Measurements from ENCODE around the gene AOPEP. TPM values are rescaled to one million over a fixed set of nuclear protein-coding genes. Genes with fewer than 3 reads are reported as not detected.

The AOPEP gene
- total RNA-seq, 1 donor from 2014 or later, result 32.1 TPM

DNA sequence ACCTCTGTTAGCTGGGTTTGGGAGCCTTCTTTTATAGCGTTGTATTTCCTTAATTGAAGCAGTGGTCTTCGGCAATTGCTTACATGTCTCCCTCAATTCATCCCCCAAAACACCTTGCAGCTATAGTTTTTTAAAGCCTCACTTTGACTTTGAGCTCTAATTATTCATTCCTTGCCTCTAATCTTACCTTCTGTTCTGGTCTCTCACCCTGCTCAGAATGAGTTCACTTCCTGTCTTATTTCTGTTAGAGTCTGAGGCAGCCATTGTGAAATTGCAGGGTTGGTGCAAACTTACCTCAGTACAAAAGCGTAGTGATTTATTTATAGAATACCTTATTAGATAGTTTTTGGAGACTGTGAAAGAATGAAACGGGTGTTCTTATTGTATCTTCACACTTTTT, 35.0 kb downstream of the AOPEP start:
- no peak for DNase-seq

DNA sequence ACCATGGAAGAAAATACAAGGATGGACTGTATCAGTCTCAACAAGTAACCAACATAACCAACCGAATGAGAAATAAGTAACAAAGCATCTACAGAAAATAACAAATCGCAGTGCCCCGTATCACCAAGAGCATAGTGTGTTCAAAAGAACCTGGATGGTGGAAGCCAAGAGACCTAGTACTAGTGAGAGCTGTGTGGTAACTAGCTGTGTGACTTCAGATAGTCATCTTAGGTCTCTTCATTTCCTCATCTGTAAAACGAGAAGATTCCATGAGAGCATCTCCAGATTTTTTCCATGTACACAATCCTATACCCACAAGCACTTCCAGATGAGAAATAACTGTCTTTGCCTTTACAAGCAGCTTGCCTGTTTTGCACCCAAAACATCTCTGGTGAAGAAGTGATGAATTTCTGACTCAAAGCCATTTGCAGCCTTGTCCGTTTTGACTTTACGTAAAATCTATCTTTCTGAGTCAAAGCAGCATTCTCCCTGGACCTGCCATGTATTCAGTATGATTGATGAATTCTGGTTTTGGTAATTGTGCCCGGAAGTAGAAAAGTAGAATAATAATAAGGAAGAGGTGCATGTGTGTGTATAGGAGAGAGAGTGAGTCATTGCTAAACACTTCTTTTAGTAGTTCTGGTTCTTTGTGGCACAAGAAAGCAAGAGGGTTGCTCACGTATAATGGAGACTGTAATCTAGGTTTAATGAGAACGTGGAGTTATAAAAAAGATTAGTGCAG, 41.0 kb downstream of the AOPEP start:
- no peak for DNase-seq

DNA sequence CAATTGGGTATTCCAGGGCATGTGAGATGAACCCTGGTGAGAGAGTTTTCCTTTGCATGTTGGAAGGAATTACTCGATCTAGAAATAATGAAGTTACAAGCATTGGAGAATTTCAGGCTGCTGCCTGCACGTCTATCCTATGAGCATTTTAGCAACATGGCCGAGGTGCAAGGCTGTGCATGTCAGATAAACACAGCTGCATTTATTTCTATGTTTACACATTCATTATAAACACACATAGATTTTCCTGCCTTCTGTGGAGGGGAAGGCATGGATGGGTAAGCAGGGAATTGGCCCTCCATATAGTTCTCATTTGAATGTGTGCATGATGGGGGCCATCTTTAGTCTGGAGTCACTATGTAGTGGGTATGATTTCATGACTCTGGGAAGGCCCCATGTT, 42.3 kb downstream of the AOPEP start:
- no peak for DNase-seq

DNA sequence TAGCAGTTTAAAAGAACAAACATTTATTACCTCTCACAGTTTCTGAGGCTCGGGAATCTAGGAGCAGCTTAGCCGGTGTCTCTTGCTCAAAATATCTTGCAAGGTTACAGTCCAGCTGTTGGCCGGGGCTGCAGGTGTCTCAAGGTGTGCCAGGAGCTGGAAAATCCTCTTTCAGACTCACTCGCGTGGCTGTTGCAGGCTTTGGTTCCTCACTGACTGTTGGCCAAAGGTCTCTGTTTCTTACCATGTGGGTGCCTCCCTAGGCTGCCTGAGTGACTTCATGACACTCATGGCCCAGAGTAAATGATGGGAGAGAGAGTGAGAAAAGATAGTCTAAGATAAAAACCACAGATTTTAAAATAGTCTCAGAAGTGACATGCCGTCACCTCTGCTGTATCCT, 43.8 kb downstream of the AOPEP start:
- DNase-seq, result no peak

DNA sequence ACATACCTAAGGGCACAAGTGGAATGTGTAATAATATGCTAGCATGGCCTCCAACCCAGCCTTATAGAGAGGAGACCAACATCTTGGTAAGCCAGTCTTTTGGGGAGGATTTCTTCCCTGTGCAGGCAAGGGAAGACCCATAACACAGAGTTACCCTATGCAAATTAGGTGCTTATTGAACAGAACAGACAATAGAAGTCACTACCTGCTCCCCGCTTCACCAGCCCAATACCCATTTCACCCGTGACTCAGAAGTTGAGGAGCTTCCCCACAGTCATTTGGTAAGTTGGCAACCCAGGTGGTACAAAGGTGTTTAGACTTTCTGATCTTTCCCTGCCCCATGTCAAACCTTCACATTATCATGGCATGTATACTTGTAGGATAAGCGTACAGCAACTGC, 44.6 kb downstream of the AOPEP start:
- no peak for DNase-seq

DNA sequence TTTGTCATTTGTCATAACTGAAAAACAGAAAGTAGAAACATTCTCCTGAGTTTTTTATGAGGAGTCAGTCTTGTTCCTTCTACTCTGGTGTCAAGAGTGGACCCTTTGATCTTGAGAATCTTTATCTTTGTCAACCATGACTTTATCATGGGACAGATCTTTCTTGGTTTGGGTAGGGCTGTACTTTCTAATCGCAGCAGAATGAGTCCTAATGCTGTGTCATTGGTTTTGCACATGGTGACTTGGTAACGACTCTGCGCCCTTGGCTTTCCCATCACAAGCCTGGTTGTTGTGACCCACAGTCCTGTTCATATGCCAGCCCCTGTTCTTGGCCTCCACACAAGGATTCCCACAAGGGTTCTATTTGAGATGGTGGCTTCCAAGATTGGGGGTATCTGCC, 45.6 kb downstream of the AOPEP start:
- no peak for DNase-seq

DNA sequence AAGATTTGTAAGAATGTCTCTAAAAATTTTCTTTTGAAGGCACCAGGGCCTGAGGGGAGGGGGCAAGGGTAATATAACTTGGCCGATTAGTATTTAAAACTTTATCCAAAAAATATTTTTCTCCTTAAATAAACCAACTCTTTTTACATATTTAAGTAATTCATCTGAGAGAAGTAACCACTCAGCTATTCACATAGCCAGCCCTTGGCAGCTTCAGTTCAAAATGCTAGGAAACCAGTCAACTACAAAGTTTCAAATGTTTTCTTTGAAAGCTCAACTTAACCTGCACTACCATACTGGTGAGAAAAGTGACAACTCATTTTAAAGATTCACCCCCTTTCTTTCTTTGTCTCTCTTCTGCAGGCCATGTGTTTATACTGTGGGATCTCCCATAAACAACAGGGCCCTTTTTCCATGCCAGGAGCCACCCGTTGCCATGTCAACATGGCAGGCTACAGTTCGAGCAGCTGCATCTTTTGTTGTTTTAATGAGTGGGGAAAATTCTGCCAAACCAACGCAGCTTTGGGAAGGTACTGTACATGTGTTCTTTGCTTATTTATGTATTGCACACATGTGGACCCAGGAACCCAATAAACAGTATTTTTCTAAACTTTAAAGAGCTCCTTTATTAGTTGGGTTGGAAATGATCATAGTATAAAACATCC, 46.3 kb downstream of the AOPEP start:
- DNase-seq, result peak; percentile 61

DNA sequence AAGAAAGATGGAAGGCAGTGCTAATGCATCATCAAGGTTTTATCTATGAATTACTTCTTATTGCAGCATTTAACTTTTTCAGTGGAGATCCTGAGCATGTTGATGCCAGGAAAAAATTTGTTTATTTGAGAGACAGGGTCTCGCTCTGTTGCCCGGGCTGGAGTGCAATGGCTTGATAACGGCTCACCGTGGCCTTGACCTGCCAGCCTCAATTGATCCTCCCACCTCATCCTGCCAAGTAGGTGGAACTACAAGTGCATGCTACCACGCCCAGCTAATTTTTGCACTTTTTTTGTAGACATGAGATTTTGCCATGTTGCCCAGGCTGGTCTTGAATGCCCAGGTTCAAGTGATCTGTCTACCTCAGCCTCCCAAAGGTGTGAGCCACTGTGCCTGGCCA, 47.2 kb downstream of the AOPEP start:
- DNase-seq, result no peak

DNA sequence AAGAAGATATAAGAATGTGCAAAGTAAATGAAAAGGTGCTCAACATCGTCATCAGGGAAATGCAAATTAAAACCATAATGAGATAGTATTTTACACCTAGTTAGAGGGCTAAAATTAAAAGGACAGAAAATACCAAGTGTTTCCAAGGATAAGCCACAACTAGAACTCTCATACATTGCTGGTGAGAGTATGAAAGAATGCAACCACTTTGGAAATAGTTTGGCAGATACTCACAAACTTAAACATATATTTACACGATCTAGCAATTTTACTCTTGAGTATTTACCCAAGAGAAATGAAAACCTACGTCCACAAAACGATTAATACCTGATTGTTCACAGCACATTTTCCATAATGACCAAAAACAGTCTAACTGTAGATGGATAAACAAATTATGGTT, 51.5 kb downstream of the AOPEP start:
- no peak for DNase-seq

DNA sequence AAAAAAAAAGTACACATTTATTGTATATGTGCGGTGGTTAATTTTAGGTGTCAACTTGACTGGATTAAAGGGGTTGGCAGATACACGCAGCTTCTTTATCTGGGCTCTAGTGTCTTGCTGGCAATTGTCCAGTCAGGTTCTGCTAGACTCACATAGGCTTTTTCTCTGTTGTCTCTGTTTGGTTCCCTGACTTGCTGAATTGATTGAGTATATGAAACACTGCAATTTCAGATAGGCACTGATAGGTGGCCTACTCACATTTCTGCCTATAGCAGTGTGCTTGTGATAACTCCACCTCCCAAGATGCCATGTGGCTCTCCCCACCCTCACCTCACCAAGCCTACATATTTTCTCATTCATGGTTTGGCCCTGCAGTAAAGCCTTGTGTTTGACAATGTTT, 52.5 kb downstream of the AOPEP start:
- DNase-seq, result no peak

DNA sequence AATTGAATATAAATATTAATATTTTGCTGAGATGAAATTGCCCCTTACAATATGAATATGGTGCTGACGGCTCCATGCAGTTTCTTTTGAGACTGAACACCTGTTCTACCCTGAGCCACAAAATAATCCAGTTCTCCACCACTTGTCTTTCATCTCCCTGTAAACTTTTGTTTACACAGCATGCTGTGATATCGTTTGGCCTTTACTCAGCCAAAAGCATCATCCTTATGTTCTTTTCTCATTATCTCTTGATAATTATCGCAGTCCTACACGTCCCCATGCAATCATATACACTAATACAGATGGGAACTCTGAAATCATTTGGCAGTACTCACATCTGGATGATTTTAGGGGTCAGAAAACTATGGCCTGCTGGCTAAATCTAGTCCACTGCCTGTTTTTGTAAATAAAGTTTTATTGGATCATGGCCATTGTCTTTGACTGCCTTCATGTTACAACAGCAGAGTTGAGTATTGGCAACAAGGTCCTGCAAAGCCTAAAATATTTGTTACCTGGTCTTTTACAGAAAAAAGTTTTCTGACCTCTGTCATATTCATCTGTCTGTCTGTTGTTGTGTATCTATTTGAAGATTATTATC, 53.3 kb downstream of the AOPEP start:
- no peak for DNase-seq

DNA sequence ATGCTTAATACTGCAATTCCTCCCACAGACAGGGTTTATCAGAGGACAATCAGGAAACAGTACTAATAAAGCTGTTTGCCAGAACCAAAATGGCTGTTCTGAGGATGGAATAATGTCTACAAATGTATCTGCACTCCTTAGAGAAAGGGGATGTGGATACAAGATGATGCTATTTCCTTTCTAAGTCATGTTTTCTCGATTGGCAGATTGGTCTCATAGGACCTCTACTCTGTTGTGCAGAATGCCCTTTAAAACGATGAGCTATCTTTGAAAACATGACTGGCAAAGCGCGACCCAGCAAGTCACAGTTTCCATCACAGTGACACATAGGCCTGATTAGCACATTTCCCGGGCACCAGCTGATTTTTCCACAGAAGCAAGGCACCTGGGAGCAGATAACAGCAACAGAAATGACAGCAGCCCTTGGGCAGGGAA, 54.0 kb downstream of the AOPEP start:
- no peak for DNase-seq

DNA sequence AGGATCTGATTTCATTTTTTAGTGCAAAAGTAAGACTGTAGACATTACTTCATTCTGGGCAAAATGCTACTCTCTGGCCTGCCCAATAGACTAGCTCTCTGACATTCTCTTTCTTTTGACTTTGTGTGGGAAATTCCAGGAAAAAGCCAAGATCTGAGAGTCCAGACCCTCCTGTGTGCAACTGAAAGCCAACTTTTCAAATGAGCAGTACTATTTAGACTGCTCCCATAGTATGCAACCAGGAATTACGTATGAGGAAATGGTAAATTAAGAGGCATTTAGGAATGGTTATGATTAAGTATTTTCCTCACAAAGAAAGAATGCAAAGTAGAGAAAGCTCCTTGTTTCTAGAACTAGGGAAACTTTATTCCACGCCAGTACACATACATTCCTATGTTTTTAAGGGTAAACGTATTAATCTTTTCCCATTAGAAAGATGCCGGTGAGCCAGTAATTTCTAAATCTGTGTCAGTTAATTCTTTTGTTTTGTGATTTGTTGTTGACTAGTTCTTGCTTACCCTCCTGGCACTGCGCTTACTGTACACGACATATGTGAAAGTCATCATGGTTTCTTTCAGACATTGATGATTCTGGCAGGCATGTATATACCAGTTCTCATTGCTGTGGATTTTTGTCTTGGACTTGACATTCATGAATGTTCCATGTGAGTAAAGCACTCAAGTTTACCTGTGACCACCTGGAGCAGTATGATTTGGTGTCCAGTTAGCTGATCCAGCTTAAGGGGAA, 56.0 kb downstream of the AOPEP start:
- DNase-seq, result no peak

DNA sequence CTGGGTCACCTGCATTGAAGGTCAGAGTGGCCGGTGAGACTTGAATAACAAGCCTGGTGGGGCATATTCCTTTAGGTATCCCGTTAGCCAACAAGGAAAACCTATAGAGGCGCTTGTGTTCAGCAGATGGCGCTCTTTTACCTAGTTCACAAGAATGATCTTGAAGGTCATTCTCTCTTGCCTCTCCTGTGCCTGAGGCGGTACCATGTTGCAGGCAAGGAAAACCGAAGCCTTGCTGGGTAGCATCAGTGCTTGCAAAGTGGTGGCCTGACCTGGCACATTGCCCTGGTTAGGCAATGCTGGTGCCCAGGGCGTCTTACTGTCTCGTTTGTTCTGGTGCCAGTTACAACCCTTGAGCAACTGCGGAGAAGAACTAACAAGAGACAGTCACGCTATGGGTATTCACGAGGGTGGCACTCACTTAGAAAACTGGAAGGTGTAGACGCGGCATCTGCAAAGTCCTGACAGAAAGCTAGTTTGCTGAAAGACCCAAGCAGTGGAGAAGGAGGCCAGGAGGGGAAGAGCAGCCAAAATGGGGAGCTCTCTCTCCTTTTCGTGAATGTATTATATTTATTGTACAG, 56.7 kb downstream of the AOPEP start:
- peak; percentile 51 for DNase-seq

DNA sequence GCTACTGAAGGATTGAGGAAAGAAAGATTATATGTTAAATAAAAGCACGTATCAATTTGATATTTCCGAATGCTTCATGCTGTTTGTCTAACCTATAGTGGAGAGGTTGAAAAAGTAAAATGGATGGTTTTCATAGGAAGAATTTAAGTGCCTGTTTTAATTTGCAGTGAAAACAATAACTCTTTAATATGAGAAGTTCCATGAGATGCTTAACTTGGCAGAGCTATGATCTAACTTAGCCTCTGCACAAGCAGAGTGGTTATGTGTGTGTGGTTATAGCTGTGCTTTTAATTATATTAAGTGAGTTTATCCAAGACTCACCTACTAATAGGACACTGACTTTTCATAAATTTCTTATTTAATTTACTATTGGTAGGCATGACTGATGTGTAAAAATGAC, 57.4 kb downstream of the AOPEP start:
- no peak for DNase-seq

DNA sequence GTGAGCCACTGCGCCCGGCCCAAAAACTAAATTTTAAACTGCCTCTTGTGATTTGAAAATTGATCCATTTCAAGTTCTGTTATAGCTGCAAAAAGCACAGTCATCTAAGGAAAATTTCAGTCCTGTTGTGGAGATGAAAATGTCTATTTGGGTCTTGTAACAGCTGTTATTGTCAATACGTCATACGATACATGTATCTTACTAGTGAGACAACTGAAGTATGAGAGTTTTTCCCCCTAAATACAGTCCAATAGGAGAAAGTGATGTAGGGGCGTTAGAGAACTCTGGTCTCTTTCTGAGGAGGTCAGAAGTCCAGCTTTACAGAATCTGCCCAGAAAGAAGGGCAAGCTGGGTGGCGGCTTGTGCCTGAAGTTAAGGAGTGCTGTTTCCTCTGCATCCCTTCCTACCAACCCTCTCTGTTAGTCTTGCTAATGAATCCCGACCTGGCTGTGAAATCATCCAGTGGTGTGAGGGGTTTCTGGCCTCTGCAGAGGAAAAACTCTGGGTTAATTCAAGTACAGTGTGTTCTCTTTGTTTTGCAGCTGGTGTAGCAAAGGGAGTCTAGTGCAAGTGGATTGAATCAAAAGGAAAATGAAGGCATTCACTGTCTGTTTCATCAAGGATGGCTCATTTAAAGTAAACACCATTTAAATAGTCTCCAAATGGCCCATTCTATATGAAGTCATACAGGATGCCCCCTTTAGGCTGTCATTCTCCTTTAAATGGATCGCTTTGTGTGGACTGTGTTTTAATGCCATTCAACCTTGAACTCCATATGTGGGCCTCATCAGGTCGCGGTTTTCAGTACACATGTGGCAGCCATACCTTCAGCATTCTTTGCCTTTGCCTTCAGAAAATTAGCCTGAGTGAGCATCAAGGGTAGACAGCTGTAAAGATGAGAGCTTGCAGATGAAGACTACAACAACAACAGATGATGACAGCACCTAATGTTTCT, 59.0 kb downstream of the AOPEP start:
- DNase-seq, result no peak

DNA sequence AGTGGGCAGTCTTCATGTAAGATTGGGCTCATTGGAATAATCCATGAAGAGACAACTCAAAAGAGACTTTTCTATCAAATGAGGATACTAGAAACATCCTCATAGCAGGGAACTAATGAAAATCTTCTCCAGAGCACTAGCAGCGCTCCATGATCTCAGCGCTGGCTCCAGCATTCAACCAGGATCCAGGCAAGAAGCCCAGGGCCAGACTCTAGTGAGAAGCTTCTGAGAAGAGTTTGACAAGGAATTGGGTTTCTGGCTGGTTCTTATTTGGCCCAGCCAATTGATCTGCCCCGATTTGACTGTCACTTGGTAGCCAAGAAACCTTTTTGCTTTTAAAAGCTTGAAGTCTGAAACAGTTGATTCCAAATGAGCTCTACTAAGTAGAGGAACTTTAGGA, 60.1 kb downstream of the AOPEP start:
- DNase-seq, result no peak

DNA sequence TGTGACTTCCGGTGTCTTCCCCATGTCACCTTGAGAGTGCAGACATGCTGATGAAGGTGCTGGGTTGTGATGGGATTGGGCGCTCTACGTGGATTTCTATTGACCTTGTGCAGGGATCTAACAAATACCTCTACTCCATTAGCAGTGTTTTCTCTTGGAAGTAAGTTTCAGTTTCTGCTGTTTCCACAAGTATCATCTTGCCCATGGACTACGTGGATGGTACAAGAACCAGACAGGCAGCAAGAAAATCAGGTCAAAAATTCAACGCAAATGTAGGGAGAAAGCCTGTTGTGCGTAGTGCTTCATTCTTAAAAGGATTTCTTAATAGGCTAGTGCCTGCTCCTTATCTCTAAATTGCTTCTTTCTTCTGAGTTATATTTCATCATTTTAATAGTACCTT, 60.8 kb downstream of the AOPEP start:
- no peak for DNase-seq

DNA sequence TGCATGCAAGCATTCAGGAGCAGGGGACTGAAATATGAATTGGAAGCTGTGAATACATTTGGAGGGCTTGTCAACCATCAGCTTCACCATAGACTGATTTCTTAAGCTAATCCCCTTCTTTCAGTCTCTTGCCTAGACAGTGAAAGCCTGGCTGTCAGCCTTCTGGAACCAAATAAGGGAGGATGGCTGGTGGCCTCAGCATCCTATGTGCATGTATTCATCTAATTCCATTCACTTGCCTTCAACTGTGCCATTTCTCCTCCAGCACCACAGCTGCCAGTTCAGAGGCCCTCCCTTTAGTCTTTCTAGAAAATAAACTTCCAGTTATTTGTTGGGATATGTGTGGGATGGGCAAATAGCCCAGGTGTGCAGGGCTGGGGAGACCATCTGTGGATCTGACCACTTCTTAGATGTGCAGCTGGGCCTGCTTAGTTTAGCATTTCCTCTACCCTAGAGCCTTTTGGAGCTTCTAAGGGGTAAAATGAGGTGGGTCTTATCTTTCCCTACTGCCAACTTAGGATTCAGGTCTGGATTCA, 62.1 kb downstream of the AOPEP start:
- no peak for DNase-seq

DNA sequence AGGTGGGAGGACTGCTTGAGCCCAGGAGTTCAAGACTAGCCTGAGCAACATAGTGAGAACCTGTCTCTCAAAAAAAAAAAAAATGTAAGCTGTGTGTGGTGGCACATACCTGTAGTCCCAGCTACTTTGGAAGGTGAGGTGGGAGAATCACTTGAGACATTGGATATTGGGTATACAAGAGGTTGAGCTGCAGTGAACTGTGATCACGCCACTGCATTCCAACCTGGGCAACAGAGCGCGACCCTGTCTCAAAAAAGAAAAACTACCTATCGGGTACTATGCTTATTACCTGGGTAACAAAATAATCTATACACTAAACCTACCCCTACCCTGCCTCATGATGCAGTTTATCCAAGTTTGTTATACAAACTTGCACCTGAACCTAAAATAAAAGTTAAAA, 64.9 kb downstream of the AOPEP start:
- DNase-seq, result no peak

DNA sequence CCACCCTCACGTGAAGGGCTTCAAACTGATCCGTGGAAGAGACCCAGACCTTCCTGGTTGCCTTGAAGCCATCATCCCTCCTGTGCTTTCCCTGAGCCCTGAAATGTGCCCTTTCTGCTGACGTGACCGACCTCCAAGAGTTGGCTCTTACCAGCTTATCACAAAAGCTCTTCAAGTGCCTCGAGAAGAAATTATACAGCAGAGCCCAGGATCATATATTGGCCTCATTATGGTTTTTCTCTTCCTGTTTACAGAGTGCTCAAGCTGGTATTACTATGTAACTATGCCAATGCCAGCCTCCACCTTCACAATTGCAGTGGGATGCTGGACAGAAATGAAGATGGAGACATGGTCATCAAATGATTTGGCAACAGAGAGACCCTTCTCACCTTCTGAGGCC, 66.0 kb downstream of the AOPEP start:
- no peak for DNase-seq
